Measurements from ENCODE around the gene STYX. TPM values are rescaled to one million over a fixed set of nuclear protein-coding genes. Genes with fewer than 3 reads are reported as not detected.

The STYX gene
- polyA plus RNA-seq, 1 of the 3 experiments (the other 2 are of a cell fraction), result 3.5 TPM

DNA sequence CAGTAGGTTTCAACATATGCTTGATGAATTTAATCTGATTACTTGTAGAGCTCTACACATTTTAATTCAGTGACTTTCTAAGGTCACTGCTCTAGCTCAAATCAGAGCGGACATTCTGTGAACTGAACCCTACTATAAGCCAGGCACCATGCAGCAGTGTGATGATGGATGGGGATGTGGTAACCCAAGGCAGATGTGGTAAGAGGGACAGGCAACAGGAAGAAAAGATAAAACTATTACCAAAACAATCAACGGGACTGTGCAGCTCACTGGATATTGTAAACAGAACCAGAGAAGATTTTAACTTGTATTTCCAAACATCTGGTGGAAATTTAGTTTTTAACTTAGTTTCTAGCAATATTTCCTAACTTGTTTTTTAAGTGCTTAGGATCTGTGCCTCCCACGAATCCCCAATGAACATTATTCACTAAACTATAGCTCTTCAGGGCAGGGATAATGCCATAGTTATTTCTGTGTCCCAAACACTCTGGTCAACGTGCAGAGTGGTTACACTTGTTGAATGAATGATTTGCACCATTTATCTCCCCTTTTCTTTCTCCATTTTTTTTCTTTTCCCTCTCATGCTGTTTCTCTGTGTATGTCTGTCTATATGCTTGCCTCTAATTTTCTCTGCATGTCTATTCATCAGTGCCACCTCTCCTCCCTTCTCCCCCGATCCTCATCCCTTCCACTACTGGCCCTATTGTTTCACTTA lies 37.6 kb upstream of the STYX start:
- H4K20me1 ChIP-seq (ENCODE audit: insufficient read depth), result peaks cover 32% of the 10 kb centered on the region
- POLR2A ChIA-PET, result no interaction called here

DNA sequence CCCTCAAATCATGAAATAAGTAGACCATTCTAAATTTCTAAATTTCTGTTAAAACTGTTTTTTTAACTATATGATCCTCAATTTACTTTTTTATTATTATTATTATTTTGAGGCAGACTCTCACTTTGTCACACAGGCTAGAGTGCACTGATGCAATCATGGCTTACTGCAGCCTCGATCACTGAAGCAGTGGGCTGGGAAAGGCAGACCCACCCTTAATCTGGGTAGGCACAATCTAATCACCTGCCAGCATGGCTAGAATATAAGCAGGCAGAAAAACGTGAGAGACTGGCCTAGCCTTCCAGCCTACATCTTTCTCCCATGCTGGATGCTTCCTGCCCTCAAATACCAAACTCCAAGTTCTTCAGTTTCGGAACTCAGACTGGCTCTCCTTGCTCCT lies 36.9 kb upstream of the STYX start:
- no peak overlapping the region for H3K9ac ChIP-seq
- TF ChIP-seq NRF1 (IDR thresholded peaks at IDR 0.05; ENCODE audit: low read depth, low read length), result no peak
- TF ChIP-seq, protein P1, sequence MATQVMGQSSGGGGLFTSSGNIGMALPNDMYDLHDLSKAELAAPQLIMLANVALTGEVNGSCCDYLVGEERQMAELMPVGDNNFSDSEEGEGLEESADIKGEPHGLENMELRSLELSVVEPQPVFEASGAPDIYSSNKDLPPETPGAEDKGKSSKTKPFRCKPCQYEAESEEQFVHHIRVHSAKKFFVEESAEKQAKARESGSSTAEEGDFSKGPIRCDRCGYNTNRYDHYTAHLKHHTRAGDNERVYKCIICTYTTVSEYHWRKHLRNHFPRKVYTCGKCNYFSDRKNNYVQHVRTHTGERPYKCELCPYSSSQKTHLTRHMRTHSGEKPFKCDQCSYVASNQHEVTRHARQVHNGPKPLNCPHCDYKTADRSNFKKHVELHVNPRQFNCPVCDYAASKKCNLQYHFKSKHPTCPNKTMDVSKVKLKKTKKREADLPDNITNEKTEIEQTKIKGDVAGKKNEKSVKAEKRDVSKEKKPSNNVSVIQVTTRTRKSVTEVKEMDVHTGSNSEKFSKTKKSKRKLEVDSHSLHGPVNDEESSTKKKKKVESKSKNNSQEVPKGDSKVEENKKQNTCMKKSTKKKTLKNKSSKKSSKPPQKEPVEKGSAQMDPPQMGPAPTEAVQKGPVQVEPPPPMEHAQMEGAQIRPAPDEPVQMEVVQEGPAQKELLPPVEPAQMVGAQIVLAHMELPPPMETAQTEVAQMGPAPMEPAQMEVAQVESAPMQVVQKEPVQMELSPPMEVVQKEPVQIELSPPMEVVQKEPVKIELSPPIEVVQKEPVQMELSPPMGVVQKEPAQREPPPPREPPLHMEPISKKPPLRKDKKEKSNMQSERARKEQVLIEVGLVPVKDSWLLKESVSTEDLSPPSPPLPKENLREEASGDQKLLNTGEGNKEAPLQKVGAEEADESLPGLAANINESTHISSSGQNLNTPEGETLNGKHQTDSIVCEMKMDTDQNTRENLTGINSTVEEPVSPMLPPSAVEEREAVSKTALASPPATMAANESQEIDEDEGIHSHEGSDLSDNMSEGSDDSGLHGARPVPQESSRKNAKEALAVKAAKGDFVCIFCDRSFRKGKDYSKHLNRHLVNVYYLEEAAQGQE (IDR thresholded peaks at IDR 0.05; ENCODE audit: low read depth, low read length), result no peak
- TF ChIP-seq RFX5 (IDR thresholded peaks at IDR 0.05; ENCODE audit: low read length), result no peak
- no peak for TF ChIP-seq TEAD4 (IDR thresholded peaks at IDR 0.05; ENCODE audit: borderline replicate concordance, insufficient read depth)
- TF ChIP-seq, protein P2, sequence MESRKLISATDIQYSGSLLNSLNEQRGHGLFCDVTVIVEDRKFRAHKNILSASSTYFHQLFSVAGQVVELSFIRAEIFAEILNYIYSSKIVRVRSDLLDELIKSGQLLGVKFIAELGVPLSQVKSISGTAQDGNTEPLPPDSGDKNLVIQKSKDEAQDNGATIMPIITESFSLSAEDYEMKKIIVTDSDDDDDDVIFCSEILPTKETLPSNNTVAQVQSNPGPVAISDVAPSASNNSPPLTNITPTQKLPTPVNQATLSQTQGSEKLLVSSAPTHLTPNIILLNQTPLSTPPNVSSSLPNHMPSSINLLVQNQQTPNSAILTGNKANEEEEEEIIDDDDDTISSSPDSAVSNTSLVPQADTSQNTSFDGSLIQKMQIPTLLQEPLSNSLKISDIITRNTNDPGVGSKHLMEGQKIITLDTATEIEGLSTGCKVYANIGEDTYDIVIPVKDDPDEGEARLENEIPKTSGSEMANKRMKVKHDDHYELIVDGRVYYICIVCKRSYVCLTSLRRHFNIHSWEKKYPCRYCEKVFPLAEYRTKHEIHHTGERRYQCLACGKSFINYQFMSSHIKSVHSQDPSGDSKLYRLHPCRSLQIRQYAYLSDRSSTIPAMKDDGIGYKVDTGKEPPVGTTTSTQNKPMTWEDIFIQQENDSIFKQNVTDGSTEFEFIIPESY (IDR thresholded peaks at IDR 0.05; ENCODE audit: borderline replicate concordance, low read depth), result no peak
- TF ChIP-seq GABPA (IDR thresholded peaks at IDR 0.05; ENCODE audit: low read depth), result no peak
- H3K79me2 ChIP-seq (ENCODE audit: insufficient read depth), result peaks cover 71% of the 10 kb centered on the region
- no peak overlapping the region for H2AFZ ChIP-seq (ENCODE audit: low read depth)
- peak overlapping the region in 1 of 2 experiments; percentile 76; a peak in 1 of 4 replicates for H3K4me3 ChIP-seq (ENCODE audit: low read depth in 2 of 2, low read length in 1 of 2)
- peaks cover 32% of the 10 kb centered on the region for H4K20me1 ChIP-seq (ENCODE audit: insufficient read depth)
- H3K36me3 ChIP-seq (replicated peaks in 1 of 2; ENCODE audit: control insufficient read depth in 1 of 2, insufficient read depth in 2 of 2, low read length in 1 of 2), result no peaks in the 10 kb centered on the region
- H3K4me2 ChIP-seq, result peak overlapping the region; percentile 77
- POLR2A ChIA-PET, result interaction anchor here (1.0 kb wide), 1 partner anchor 140 kb away, joined by 3 read pairs; the partner anchor contains the start of genes GPR137C and TXNDC16
- no peaks in the 10 kb centered on the region for H3K27me3 ChIP-seq (ENCODE audit: insufficient read depth)
- CTCF ChIA-PET, result no interaction called here
- no peak overlapping the region for H3K27ac ChIP-seq (ENCODE audit: low read depth in 2 of 2, low read length in 1 of 2)
- H3K9me2 ChIP-seq, result no peaks in the 10 kb centered on the region
- DNase-seq, result no peak
- 68% methylated on average over 3 of the region's 3 CpGs for WGBS (ENCODE audit: low lambda C conversion rate)
- H3K4me1 ChIP-seq (ENCODE audit: control insufficient read depth in 1 of 2, insufficient read depth in 2 of 2, low read depth in 1 of 2, low read length in 1 of 2), result peaks cover 10 to 12% of the 10 kb centered on the region in 2 experiments; a peak in 3 of 4 replicates
- no peaks in the 10 kb centered on the region for H3K9me3 ChIP-seq
- peaks cover 15% of the 10 kb centered on the region for H3F3A ChIP-seq (replicated peaks; ENCODE audit: insufficient read depth)

More for the DNA sequence above, 37.6 kb upstream of the STYX start:
- Histone ChIP-seq H3K4me3 (ENCODE audit: low read depth in 2 of 2, low read length in 1 of 2) (no peak overlapping the region), H3K27me3 (ENCODE audit: insufficient read depth) (no peaks in the 10 kb centered on the region), H3K36me3 (replicated peaks in 1 of 2; ENCODE audit: control insufficient read depth in 1 of 2, insufficient read depth in 2 of 2, low read length in 1 of 2) (no peaks in the 10 kb centered on the region), H3K79me2 (ENCODE audit: insufficient read depth) (peaks cover 78% of the 10 kb centered on the region), H2AFZ (ENCODE audit: low read depth) (no peak overlapping the region), H3K9me3 (no peaks in the 10 kb centered on the region), H3K9ac (no peak overlapping the region), H3K4me1 (ENCODE audit: control insufficient read depth in 1 of 2, insufficient read depth in 2 of 2, low read depth in 1 of 2, low read length in 1 of 2) (peaks cover 10 to 12% of the 10 kb centered on the region in 2 experiments; a peak in 3 of 4 replicates), H3K4me2 (peak overlapping the region; percentile 24; the same call in 1 of the 2 replicates), H3K9me2 (no peaks in the 10 kb centered on the region), H3F3A (replicated peaks; ENCODE audit: insufficient read depth) (peaks cover 9% of the 10 kb centered on the region), H3K27ac (ENCODE audit: low read depth in 2 of 2, low read length in 1 of 2) (peak overlapping the region in 1 of 2 experiments; percentile 40; a peak in 2 of 4 replicates)
- TF ChIP-seq MXI1 (IDR thresholded peaks at IDR 0.05; ENCODE audit: low read depth, low read length), result no peak; the same call in 1 of the 2 replicates
- TF ChIP-seq EP300 (IDR thresholded peaks at IDR 0.05; ENCODE audit: borderline replicate concordance in 1 of 2, low read depth in 1 of 2, low read length in 1 of 2), result peak in 1 of 2 experiments; percentile 19; a peak in 1 of 4 replicates
- TF ChIP-seq, protein P3, sequence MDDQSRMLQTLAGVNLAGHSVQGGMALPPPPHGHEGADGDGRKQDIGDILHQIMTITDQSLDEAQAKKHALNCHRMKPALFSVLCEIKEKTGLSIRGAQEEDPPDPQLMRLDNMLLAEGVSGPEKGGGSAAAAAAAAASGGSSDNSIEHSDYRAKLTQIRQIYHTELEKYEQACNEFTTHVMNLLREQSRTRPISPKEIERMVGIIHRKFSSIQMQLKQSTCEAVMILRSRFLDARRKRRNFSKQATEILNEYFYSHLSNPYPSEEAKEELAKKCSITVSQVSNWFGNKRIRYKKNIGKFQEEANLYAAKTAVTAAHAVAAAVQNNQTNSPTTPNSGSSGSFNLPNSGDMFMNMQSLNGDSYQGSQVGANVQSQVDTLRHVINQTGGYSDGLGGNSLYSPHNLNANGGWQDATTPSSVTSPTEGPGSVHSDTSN (IDR thresholded peaks at IDR 0.05), result 0 out of 2 replicates have a peak, but pooled peaks have one; percentile 26
- DNase-seq, result peak; percentile 66
- CTCF ChIA-PET, result no interaction called here
- WGBS (ENCODE audit: low lambda C conversion rate), result 51% methylated on average over 5 of the region's 5 CpGs

Data from SK-N-SH (cell line).